GM18861 (cell line): Measurements from ENCODE around the gene USP49.

Experiments
- ATAC-seq: cut with Tn5 transposase; IDR thresholded peaks from one replicate; pipeline ENCODE4 v1.9.1; 2021; ENCODE audit not compliant: unreplicated experiment

USP49 gene

GRCh38 chr6:41759905-41760579, 135.1 kb downstream of the USP49 start:
- ATAC-seq = no peak

GRCh38 chr6:41759106-41759904, 135.9 kb downstream of the USP49 start:
- ATAC-seq = no peak

- no peak for ATAC-seq
These were observed 136.5 kb downstream of the USP49 start for GRCh38 chr6:41758641-41759035.

DNA sequence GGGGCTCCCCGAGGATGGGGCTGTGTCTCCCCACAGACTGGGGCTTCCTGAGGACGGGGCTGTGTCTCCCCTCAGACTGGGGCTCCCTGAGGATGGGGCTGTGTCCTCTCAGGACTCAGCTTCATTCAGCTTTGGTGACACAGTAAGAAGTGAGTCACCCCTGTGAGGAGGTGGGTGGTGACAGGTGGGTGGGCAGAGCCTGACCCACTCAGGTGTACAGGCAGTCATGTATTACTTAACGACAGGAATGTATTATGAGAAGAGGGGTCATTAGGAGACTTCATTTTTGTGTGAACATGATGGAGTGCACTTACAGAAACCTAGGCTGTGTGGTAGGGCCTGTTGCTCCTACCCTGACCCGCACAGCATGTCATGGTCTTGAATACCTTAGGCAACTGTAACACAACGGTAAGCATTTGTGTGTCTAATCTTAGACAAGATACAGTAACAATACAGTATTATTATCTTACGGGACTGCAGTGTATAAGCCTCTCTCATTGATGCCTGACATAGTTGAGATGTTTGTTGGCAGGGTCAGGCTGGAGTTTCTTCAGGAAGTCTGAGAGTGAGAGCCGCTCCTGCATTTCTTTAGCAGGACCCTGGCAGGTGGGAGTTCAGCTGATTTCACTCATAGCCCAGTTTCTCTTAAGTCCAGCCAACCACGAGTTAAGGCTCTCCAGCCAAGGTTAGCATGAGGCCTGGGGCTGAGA, 137.1 kb downstream of the USP49 start:
- no peak for ATAC-seq

GRCh38 chr6:41757271-41757670, 137.9 kb downstream of the USP49 start:
- no peak for ATAC-seq

DNA sequence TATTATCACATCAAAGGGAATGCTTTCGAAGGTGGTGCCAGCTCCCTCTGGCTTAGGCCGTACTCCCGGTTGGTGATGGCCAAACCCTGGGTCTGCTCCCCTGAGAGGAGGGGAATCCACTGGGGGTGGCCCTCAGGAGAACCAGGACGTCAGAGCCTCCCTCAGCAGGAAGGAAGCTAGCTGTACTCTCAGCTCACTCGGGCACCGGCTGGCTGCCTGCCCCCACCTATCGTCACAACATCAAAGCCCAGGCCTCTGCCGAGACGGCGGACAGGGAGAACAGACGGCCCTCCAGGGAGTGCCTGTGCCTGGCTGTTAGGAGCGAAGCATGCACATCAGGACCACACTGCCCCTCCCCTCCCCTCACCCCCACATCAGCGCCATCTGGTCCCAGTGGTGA, 138.8 kb downstream of the USP49 start:
- ATAC-seq = no peak

- no peak for ATAC-seq
These were observed 139.3 kb downstream of the USP49 start for GRCh38 chr6:41755895-41756294.

DNA sequence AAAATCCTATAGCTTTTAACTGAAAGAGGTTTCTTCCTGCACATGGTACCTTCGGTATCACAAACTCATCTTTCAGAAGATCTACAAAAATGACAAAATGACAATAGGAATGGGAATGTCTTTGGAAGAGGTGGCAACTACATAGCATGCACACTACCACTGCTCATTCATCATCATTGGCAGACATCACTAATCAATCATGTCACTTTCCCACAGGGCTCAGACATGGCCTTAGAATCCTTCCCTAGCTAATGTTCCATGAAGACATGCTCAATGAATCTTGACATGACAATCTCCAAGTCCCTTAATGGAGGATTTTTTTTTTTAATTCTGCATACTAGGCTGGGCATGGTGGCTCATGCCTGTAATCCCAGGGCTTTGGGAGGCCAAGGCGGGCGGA, 144.8 kb downstream of the USP49 start:
- no peak for ATAC-seq

DNA sequence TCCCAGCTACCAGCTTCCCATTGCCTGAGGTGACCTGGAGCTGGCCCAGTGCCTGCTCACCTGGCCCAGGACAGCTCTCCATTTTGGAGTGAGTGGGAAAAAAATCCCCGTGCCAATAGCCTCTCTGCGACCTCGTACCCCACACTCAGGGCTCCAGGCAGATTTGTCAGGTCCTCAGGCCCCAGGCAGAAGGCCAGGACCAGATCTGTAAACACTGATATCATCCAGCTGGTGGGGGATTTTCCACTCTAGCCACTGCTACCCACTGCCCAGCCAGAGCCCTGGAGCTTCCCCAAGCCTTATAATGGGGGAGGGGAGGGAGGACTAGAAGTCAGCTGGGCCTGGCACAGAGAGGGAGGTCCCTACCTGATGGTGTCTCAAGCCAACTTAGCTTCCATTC, 146.6 kb downstream of the USP49 start:
- ATAC-seq = no peak

DNA sequence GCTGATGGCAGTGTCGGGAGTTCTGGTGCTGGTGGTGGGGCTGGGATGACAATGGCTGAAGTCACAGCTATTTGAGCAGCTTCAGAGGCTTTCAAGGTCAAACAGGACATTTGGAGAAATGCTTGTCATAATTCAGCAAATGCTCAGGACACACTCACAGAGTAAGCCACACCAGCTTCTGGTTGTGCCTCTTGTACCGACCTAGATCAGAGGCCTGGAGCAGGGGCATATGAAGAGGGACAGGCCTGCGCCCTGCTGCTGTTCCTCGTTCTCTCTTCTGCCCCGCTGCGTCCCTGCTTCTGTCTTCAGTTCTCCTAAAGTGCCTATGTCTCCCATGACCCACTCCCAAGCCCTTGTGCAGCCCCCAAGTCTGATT, 147.1 kb downstream of the USP49 start:
- no peak for ATAC-seq

GRCh38 chr6:41747256-41748101, 147.7 kb downstream of the USP49 start, which contains the start of gene PGC:
PGC (minus strand) TSS chr6:41747397; CDS start chr6:41747334, 63 bp downstream.
- no peak for ATAC-seq

- ATAC-seq = no peak
These were observed 149.1 kb downstream of the USP49 start for GRCh38 chr6:41746107-41746506.

GRCh38 chr6:41744236-41744787, 150.9 kb downstream of the USP49 start:
- no peak for ATAC-seq

- no peak for ATAC-seq
These were observed 151.6 kb downstream of the USP49 start for GRCh38 chr6:41743406-41744235.

DNA sequence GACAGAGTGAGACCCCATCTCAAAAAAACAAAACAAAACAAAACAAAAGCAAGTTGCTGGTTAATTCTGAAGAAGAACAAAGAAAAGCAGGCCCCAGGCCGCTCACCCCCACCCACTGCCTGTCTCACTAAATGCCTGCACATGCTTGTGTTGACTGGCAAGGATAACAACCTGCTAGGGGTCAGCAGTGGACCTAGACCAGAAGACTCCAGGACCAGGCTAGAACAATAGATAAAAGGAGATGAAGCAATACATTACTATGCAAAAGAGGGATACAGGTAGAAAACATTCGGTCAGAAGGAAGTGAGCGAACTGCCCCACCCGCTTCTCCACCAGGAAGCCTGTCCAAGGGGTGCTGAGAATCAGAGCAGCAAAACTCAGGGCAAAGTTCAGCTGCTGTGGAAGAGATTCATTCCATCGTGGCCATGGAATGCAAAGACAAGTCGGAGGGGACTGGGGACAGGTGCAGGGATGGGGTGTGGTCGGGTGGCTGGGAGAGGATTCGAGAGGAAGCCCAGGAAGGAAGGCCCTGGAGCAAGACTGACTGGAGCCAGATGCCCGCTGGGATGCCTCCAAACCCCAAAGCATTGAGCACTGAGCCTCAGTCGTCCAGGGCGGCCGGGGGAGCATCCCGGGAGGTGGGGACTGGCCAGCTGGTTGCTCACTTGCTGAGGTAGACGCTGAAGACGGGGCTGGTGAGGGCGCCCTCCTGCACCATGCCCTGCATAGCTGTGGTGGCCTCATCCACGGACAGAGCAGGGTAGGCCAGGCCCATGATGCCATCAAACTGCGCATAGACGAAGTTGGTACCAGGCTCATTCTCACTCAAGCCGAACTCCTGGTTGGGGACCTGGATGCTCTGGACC, 153.3 kb downstream of the USP49 start:
- ATAC-seq = no peak

DNA sequence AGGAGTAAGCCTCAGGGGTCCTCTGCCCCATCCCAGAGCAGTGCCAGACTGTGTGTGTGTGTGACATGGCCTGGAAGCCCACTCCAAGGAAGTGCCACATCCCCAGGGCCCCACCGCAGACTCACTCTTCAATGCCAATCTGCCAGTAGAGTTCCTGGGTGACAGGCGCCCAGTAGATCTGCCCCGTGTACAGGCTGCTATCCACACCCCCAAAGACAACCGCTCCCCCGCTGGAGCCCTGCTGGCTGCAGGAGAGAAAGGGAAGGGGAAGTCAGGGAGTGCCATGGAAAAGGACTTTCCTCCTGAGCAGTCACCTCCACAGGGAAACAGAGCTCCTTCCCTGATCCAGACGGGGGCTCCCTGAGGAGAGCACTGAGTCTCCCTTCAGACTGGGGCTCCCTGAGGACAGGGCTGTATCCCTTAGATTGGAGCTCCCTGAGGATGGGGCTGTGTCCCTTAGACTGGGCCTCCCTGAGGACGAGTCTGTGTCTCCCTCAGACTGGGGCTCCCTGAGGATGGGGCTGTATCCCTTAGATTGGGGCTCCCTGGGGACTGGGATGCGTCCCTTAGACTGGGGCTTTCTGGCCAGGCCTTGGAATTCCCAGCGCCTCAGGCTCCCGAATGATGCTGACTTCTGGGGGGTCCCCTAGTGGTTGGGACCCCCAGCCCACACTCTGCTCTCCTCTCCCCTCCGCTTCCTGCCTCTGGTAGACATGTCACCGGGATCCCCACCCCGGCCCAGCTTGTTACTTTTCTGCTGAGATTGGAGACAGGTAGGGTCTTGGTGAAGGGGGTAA, 154.6 kb downstream of the USP49 start:
- ATAC-seq = no peak
